PC-9 (cell line): ENCODE data around the gene SARNP. TPM values are rescaled to one million over a fixed set of nuclear protein-coding genes. Genes with fewer than 3 reads are reported as not detected.

Experiments
- BruUV-seq: library from RNA; stranded (reverse); fragments of 400-500 nt; replicated peaks from 2 replicates; lab custom pipeline; 2021; lab: Mats Ljungman, UMichigan
- CTCF ChIA-PET: fragments of 300-600 bp; sonication (Branson Sonifier 250); formaldehyde crosslinking; loops from one replicate; lab custom pipeline; 2022; ENCODE audit warnings: antibody characterized with exemption; lab: Charles Lee
- POLR2A ChIA-PET: fragments of 300-600 bp; sonication (Branson Sonifier 250); formaldehyde crosslinking; loops from one replicate; lab custom pipeline; 2022; ENCODE audit warnings: antibody characterized with exemption; ENCODE audit not compliant: unreplicated experiment; lab: Charles Lee
- DNase-seq, 2 experiments: peaks; one replicate each; pipeline versions ENCODE4 v3.0.0 to v3.0.0-alpha.2; 2015 to 2022; ENCODE audit warnings: mixed read lengths in 1 of 2
- H2AFZ ChIP-seq: fragments of 200-600 bp; sonication (generic); 2 replicates; pipeline ENCODE4 v1.8.1; 2017; ENCODE audit warnings: antibody characterized with exemption
- H3F3A ChIP-seq: fragments of 200-600 bp; sonication (generic); 2 replicates; pipeline ENCODE4 v1.8.1; 2017; ENCODE audit warnings: antibody characterized with exemption, mild to moderate bottlenecking, low read depth; ENCODE audit not compliant: insufficient read depth
- H3K27ac ChIP-seq: fragments of 200-600 bp; sonication (generic); 2 replicates; pipeline ENCODE4 v1.6.1; 2016; ENCODE audit warnings: mixed run types
- H3K27me3 ChIP-seq: fragments of 200-600 bp; sonication (generic); 2 replicates; pipeline ENCODE4 v1.6.1; 2016; ENCODE audit warnings: low read depth, mixed run types; ENCODE audit not compliant: insufficient read depth
- H3K36me3 ChIP-seq: fragments of 200-600 bp; sonication (generic); 2 replicates; pipeline ENCODE4 v1.6.1; 2016; ENCODE audit warnings: low read depth, mixed run types
- H3K4me1 ChIP-seq: fragments of 200-600 bp; sonication (generic); replicated peaks from 2 replicates; pipeline ENCODE4 v1.6.1; 2016; ENCODE audit warnings: mixed run types; ENCODE audit not compliant: insufficient read depth
- H3K4me2 ChIP-seq: fragments of 200-600 bp; sonication (generic); 2 replicates; pipeline ENCODE4 v1.6.1; 2017; ENCODE audit warnings: mixed run types
- H3K4me3 ChIP-seq: fragments of 200-600 bp; sonication (generic); 2 replicates; pipeline ENCODE4 v1.6.1; 2016; ENCODE audit warnings: mixed run types
- H3K79me2 ChIP-seq: fragments of 200-600 bp; sonication (generic); 2 replicates; pipeline ENCODE4 v1.6.1; 2017; ENCODE audit warnings: low read depth, mixed run types
- H3K9me2 ChIP-seq: fragments of 200-600 bp; sonication (generic); 2 replicates; pipeline ENCODE4 v1.8.1; 2017; ENCODE audit warnings: mild to moderate bottlenecking; ENCODE audit not compliant: insufficient read depth
- H3K9me3 ChIP-seq: fragments of 200-600 bp; sonication (generic); 2 replicates; pipeline ENCODE4 v1.8.1; 2016; ENCODE audit warnings: low read depth; ENCODE audit not compliant: insufficient read depth
- H4K20me1 ChIP-seq: fragments of 200-600 bp; sonication (generic); 2 replicates; pipeline ENCODE4 v1.8.1; 2017; ENCODE audit not compliant: insufficient read depth
- EZH2 ChIP-seq: fragments of 200-600 bp; sonication (generic); IDR thresholded peaks from 2 replicates; pipeline ENCODE4 v1.8.0; 2017; ENCODE audit warnings: antibody characterized with exemption, low read depth
- intact Hi-C: fragments of 100-400 bp; cut with micrococcal nuclease; formaldehyde crosslinking; loops from one replicate; pipeline ENCODE4 v1.10.0; 2022; ENCODE audit not compliant: unreplicated experiment
- total RNA-seq: library from RNA; stranded (reverse); gene quantifications from 2 replicates; pipeline ENCODE4 v1.2.3, GENCODE V29; 2021
- TF ChIP-seq, protein P1 (sequence below): fragments of 200-600 bp; sonication (generic); conservative IDR thresholded peaks from 2 replicates; pipeline ENCODE4 v1.6.1; 2017; ENCODE audit warnings: mixed run types, antibody characterized with exemption, mild to moderate bottlenecking, moderate library complexity

Gene SARNP
- total RNA-seq, 1 experiment from 2014 or later = 74.8 TPM

DNA sequence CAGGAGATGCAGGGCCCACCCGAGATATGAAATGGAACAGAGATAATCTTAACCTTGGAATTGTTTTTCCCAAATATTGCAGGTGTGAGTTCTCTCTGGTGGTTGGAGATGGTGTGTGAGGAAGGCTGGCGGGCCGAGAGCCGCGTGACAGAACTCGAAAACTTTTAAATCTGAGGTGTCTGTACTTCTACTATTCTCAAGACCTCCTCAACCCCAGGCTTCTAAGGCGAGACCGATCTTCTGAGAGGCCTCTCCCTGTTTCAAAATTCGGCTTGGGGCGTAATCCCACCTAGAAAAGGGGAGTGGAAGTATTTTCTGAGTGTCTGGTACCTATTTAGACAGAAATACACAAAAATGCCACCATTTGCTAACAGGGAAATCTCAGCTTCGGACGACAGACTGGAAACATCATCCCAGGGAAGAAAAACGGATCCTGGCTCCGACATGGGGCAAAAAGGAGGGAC, 611 bp downstream of the SARNP start:
- no peak for DNase-seq
- Histone ChIP-seq H3K4me3 (peak overlapping the region; percentile 72), H2AFZ (peak overlapping the region; percentile 94), H3K79me2 (peaks cover 79% of the 10 kb centered on the region), H3K9me3 (no peaks in the 10 kb centered on the region), H4K20me1 (peaks cover 32% of the 10 kb centered on the region), H3K27me3 (no peaks in the 10 kb centered on the region), H3F3A (peaks cover 8% of the 10 kb centered on the region), H3K4me1 (peaks cover 18% of the 10 kb centered on the region), H3K36me3 (peaks cover 14% of the 10 kb centered on the region), H3K27ac (peak overlapping the region; percentile 51), H3K9me2 (no peaks in the 10 kb centered on the region), H3K4me2 (peak overlapping the region; percentile 94)
- ChIA-PET POLR2A (interaction anchor here (0.5 to 1.7 kb wide), 6 partner anchors 12 to 813 kb away, joined by 3 to 59 read pairs (median 8); partner anchors contain the start of genes BAZ2A and DNAJC14), CTCF (interaction anchor here (0.6 to 1.4 kb wide), 4 partner anchors 12 to 416 kb away, joined by 3 to 7 read pairs (median 4); partner anchors contain the start of genes PYM1 and RAB5B)
- TF ChIP-seq EZH2 = no peak
- TF ChIP-seq, protein P1, sequence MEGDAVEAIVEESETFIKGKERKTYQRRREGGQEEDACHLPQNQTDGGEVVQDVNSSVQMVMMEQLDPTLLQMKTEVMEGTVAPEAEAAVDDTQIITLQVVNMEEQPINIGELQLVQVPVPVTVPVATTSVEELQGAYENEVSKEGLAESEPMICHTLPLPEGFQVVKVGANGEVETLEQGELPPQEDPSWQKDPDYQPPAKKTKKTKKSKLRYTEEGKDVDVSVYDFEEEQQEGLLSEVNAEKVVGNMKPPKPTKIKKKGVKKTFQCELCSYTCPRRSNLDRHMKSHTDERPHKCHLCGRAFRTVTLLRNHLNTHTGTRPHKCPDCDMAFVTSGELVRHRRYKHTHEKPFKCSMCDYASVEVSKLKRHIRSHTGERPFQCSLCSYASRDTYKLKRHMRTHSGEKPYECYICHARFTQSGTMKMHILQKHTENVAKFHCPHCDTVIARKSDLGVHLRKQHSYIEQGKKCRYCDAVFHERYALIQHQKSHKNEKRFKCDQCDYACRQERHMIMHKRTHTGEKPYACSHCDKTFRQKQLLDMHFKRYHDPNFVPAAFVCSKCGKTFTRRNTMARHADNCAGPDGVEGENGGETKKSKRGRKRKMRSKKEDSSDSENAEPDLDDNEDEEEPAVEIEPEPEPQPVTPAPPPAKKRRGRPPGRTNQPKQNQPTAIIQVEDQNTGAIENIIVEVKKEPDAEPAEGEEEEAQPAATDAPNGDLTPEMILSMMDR = no peak
- intact Hi-C loops = loop anchor here (1.0 to 5.0 kb wide), 5 partner anchors 12 to 225 kb away; partner anchors contain the start of genes DNAJC14, GDF11, PYM1 and RPS26
- TSS peak; percentile 70 for BruUV-seq

DNA sequence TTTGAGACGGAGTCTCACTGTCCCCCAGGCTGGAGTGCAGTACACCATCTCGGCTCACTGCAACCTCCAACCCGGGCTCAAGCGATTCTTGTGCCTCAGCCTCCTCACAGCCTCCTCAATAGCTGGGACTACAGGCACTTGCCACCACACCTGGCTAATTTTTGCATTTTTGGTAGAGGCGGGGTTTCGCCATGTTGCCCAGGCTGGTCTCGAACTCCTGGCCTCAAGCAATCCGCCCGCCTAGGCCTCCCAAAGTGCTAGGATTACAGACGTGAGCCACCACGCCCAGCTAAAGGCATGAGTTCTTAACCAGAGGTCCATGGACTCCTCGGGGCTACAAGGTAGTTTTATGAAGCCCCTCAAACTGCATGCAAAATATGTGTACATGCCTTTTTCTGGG, 2.1 kb downstream of the SARNP start:
- Histone ChIP-seq H4K20me1 (peaks cover 45% of the 10 kb centered on the region), H3K4me1 (peaks cover 18% of the 10 kb centered on the region), H3K9me3 (no peaks in the 10 kb centered on the region), H3F3A (peaks cover 7% of the 10 kb centered on the region), H3K27ac (no peak overlapping the region), H3K4me3 (no peak overlapping the region), H3K79me2 (peaks cover 93% of the 10 kb centered on the region), H3K9me2 (no peaks in the 10 kb centered on the region), H3K4me2 (peak overlapping the region; percentile 94), H2AFZ (no peak overlapping the region), H3K27me3 (no peaks in the 10 kb centered on the region), H3K36me3 (peaks cover 8% of the 10 kb centered on the region)
- TF ChIP-seq EZH2 = no peak
- TF ChIP-seq, protein P1 = no peak
- DNase-seq = no peak
- BruUV-seq = no TSS peak
- intact Hi-C loops = loop anchor here (5.0 kb wide), 3 partner anchors 73 to 227 kb away; partner anchors contain the start of genes GDF11, PYM1 and RPS26
- ChIA-PET POLR2A (no interaction called here), CTCF (no interaction called here)

DNA sequence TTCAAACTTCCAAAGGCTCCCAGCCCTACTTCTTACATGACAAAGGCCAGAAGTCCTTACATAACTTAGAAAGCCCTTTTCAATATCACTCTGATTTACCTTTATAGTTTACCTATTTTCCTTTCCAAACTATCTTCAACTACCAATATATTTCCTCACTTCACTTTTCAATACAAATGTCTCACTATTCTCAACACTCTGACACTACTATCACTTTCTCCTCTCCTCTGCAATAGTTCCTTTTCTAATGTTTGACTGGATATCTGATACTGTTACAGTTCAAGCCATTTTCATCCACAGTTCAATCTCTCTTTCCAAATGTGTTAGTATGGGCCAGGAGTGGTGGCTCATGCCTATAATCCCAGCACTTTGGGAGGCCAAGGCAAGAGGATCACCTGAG, 3.3 kb downstream of the SARNP start:
- CTCF ChIA-PET = no interaction called here
- peaks cover 54% of the 10 kb centered on the region for H4K20me1 ChIP-seq

More for the DNA sequence above, 3.3 kb downstream of the SARNP start:
- H2AFZ ChIP-seq = no peak overlapping the region
- DNase-seq = no peak
- TF ChIP-seq, protein P1 = no peak
- TF ChIP-seq EZH2 = no peak
- no peaks in the 10 kb centered on the region for H3K27me3 ChIP-seq
- no TSS peak for BruUV-seq
- no peak overlapping the region for H3K27ac ChIP-seq
- H3K79me2 ChIP-seq = peaks cover 93% of the 10 kb centered on the region
- POLR2A ChIA-PET = interaction anchor here (0.7 kb wide), 1 partner anchor 53 kb away, joined by 3 read pairs; no protein-coding TSS in a partner anchor
- peaks cover 10% of the 10 kb centered on the region for H3F3A ChIP-seq
- no peak overlapping the region for H3K4me3 ChIP-seq
- no peaks in the 10 kb centered on the region for H3K9me3 ChIP-seq
- H3K36me3 ChIP-seq = no peaks in the 10 kb centered on the region; the same call in 1 of the 2 replicates
- no peak overlapping the region for H3K4me2 ChIP-seq
- no peaks in the 10 kb centered on the region for H3K9me2 ChIP-seq
- H3K4me1 ChIP-seq = peaks cover 17% of the 10 kb centered on the region
- intact Hi-C loops = no loop called here
